Effector memory CD4-positive, alpha-beta T cell (primary cell): ENCODE data around the gene CAMK4.
A peak's percentile ranks its signal among the peaks of the same experiment; 100 is the strongest.

Source experiments
- DNase-seq, 3 donors: peaks; one replicate each; pipeline ENCODE4 v3.0.0-alpha.2; 2020
- H3K27ac ChIP-seq: 2 replicates; pipeline ENCODE4 v1.7.0; 2013; ENCODE audit warnings: mild to moderate bottlenecking, low read length, moderate library complexity; ENCODE audit not compliant: insufficient read depth, poor library complexity, severe bottlenecking
- H3K27me3 ChIP-seq: replicated peaks from 2 replicates; pipeline ENCODE4 v1.7.0; 2013; ENCODE audit warnings: mild to moderate bottlenecking, low read length; ENCODE audit not compliant: insufficient read depth, control insufficient read depth, poor library complexity, severe bottlenecking
- H3K36me3 ChIP-seq: 2 replicates; pipeline ENCODE4 v1.7.0; 2013; ENCODE audit warnings: mild to moderate bottlenecking, low read length, moderate library complexity; ENCODE audit not compliant: control insufficient read depth, insufficient read depth
- H3K4me1 ChIP-seq: 2 replicates; pipeline ENCODE4 v1.7.0; 2013; ENCODE audit warnings: low read length, mild to moderate bottlenecking; ENCODE audit not compliant: control insufficient read depth, insufficient read depth, poor library complexity, severe bottlenecking
- H3K4me3 ChIP-seq: 2 replicates; pipeline ENCODE4 v1.7.0; 2013; ENCODE audit warnings: low read length, low read depth, mild to moderate bottlenecking; ENCODE audit not compliant: insufficient read depth, poor library complexity, severe bottlenecking
- H3K9me3 ChIP-seq: 2 replicates; pipeline ENCODE4 v1.7.0; 2013; ENCODE audit warnings: mild to moderate bottlenecking, low read length, moderate library complexity; ENCODE audit not compliant: control insufficient read depth

Gene CAMK4

DNA sequence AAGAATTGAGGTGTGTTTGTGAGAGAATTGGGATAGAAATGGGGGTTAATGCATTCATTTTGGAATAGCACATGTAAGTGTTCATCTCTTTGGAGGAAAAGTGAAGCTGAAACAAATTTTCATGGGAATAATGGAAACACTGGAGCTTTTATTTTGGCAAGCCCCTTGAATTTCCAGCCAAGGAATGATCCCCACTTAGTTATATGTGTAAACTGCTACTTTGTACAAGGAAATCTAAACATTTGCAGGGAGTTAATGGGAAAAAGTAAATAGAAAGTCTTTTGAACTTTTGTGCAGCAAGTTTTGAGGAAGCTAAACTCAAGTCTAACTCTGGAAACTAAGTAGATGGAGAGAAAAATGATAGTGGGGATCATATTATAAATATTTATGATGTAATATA lies 44.1 kb downstream of the CAMK4 start:
- Histone ChIP-seq H3K27ac (no peak overlapping the region), H3K27me3 (no peaks in the 10 kb centered on the region), H3K4me1 (peaks cover 10% of the 10 kb centered on the region), H3K9me3 (no peaks in the 10 kb centered on the region), H3K36me3 (peaks cover 3% of the 10 kb centered on the region), H3K4me3 (no peak overlapping the region)
- no peak for DNase-seq

DNA sequence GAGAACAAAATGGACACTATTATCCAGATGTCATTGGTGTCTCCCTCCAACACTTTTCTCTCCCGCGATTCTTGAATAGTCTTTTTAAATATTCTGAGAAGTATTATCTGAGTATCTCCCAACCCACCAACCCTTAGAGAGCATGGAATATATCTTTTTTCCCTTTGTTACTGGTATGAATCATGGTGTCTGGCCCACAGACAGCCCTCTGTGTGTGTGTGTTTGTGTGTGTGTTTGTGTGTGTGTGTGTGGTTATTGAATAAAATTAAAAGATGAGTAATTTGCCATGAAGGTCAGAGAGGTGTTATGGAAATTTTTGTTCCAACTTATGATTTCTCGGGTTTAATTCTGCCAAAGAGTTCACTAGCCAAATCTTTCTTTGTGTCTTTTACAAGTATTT lies 47.7 kb downstream of the CAMK4 start:
- peaks cover 10% of the 10 kb centered on the region for H3K4me1 ChIP-seq
- no peak for DNase-seq
- H3K27ac ChIP-seq, result no peak overlapping the region
- no peaks in the 10 kb centered on the region for H3K9me3 ChIP-seq
- peaks cover 3% of the 10 kb centered on the region for H3K36me3 ChIP-seq
- H3K27me3 ChIP-seq, result no peaks in the 10 kb centered on the region
- no peak overlapping the region for H3K4me3 ChIP-seq

DNA sequence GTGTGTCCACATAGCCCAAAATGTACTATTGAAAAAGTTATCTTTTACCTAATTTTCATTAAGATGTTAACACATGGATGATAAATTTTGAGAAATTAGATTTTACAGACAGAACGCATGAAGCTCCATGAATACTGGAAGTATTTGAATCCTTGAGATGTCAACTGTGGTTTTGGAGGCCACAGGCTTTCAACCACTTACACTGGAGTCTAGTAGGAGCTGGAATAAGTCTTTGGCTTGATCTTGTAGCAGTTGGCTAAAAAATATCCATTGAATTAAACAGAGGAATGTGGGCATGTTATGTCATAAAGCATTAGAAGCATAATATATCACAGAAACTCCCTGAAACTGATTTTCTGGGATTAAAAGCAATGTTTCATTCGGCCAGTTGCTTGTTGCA lies 52.9 kb downstream of the CAMK4 start:
- no peaks in the 10 kb centered on the region for H3K36me3 ChIP-seq
- H3K4me1 ChIP-seq, result peaks cover 12% of the 10 kb centered on the region
- DNase-seq, result no peak
- no peak overlapping the region for H3K27ac ChIP-seq
- H3K4me3 ChIP-seq, result no peak overlapping the region
- no peaks in the 10 kb centered on the region for H3K9me3 ChIP-seq
- no peaks in the 10 kb centered on the region for H3K27me3 ChIP-seq

DNA sequence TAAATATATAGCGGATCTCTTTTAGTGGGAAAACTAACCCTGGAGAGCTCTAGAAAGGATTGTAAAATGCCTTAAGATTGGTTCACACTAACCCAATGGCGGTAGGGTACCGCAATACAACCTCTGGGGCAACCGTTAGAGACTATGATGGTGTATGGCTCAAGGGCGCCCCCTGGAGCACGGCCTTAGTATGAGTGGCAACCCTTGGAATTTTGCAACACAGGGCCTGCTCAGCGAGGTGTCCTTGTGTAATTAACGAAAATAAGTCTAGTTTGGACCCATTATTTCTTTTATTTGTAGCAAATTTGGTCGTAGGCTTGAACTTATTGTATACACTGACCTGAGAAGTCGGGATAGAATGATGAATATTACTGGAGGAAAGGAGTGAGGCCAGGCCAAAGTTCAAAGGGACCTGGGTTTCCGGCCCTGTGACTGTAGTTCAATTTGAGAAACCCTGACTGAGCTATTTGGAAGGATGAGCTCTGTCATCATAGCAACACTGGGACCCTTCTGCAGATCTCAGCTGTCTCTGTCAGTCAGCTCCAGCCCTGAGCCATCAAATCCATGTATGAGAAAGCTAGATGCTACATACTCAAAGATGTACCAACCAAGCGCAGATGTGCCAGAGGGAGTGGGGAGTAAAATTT lies 54.8 kb downstream of the CAMK4 start:
- no peak overlapping the region for H3K27ac ChIP-seq
- peak; percentile 70 to 82 (median 76) for DNase-seq
- no peaks in the 10 kb centered on the region for H3K36me3 ChIP-seq
- H3K9me3 ChIP-seq, result no peaks in the 10 kb centered on the region
- no peaks in the 10 kb centered on the region for H3K27me3 ChIP-seq
- peaks cover 8% of the 10 kb centered on the region for H3K4me1 ChIP-seq
- no peak overlapping the region for H3K4me3 ChIP-seq

DNA sequence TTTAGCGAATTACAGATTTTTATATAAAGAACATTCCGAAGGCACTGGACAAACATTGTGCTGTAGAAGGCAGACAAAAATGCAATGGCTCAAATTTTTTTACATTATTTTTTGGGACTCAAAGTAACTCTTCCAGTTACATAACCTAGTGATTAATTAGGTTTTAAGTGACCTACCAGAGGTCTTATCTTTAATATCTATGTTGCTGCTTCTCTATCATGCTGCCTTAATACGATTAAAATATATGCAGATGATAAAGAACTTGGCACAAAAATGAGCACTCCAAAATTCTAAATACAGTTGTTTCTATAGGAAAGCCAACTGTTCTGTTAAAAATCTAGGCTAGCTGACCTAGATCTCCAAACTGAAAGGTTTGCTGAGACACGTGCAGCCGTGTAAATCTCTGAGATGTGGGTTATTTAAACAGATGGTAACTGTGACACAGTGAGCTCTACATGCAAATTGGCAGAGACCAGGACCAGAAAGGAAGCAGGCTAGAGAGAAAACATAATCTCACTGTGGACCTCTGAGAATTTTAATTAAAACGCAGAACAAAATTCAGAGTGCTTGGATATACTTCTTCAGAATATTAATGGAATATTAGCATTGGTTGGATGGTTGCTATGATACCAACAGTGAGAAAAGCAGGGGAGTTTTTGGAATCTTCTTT lies 56.2 kb downstream of the CAMK4 start:
- H3K4me1 ChIP-seq, result peaks cover 8% of the 10 kb centered on the region
- H3K27me3 ChIP-seq, result no peaks in the 10 kb centered on the region
- H3K36me3 ChIP-seq, result no peaks in the 10 kb centered on the region
- H3K9me3 ChIP-seq, result no peaks in the 10 kb centered on the region
- DNase-seq, result no peak
- H3K4me3 ChIP-seq, result no peak overlapping the region
- H3K27ac ChIP-seq, result no peak overlapping the region

DNA sequence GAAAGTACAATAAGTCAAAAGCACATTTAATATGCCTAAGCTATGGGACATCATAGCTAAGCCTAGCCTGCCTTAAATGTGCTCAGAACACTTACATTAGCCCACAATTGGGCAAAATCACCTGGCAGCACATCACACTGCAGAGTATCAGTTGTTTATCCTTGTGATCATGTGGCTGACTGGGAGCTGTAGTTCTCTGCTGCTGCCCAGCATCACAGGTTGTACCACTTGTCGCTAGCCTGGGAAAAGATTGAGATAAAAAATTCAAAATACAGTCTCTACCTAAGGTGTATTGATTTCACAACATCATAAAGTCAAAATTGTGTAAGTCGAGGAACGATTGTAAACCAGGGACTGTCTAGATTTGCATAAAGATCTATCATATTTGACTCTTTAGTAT lies 58.6 kb downstream of the CAMK4 start:
- Histone ChIP-seq H3K27ac (no peak overlapping the region), H3K4me3 (no peak overlapping the region), H3K27me3 (no peaks in the 10 kb centered on the region), H3K9me3 (no peaks in the 10 kb centered on the region), H3K36me3 (no peaks in the 10 kb centered on the region), H3K4me1 (peaks cover 8% of the 10 kb centered on the region)
- DNase-seq, result no peak

DNA sequence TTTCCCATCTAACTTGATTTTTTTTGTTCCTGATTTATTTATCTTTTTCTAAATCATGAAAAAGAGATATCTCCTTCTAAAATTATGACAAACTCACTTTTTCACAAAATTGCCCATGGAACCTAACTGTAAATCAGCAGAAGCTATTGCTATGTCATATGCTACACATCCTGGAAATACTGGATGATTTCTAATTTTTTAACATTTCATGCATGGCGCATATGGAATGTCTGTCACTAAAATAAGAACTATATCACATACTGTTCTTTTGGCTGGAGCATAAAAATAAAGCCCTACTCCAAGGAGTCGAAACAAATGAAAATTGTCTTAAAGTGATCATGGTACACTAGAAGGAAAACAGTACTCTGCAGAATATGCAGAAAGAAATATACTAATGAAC lies 60.6 kb downstream of the CAMK4 start:
- peaks cover 3% of the 10 kb centered on the region for H3K36me3 ChIP-seq
- no peak for DNase-seq
- no peaks in the 10 kb centered on the region for H3K4me1 ChIP-seq
- no peaks in the 10 kb centered on the region for H3K9me3 ChIP-seq
- H3K27ac ChIP-seq, result no peak overlapping the region
- no peak overlapping the region for H3K4me3 ChIP-seq
- no peaks in the 10 kb centered on the region for H3K27me3 ChIP-seq

DNA sequence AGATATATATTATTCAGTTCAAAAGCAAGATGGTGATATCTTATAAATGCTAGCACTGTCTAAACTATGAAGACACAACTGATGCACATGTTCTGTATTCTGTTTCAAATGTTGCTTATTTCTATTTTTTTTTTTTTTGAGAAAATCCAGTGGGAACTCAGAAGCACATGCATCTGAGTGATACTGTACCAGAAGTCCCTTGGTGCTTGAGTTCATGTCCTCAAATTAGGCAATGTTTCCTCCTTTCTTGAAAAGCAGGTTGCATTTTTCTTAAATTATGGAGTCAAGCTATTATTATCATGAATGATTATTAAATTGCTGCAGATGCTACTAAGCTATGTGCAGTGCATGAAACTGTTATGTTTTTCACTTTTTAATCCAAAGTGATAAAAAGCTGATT lies 70.4 kb downstream of the CAMK4 start:
- Histone ChIP-seq H3K4me1 (no peaks in the 10 kb centered on the region), H3K9me3 (peaks cover 9% of the 10 kb centered on the region), H3K27ac (no peak overlapping the region), H3K4me3 (no peak overlapping the region), H3K27me3 (no peaks in the 10 kb centered on the region), H3K36me3 (peaks cover 16% of the 10 kb centered on the region)
- no peak for DNase-seq

DNA sequence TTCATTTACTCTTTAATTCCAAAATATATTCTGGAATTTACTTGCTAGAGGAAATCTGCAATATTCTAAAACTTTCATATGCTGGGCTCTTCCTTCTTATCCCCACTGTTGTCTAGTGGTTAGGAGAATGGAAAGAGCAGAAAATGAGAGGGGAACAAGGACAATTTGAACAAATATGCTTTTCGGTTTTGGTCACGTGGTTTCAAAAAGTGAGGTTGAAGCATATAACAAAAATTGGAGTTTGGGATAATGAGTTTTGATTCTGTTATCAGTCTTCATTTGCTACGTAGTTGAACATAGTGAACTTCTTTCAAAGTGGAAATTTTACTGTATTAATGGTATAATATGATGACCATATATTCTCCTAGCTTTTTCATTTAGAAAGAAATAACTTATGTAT lies 71.5 kb downstream of the CAMK4 start:
- Histone ChIP-seq H3K9me3 (peaks cover 9% of the 10 kb centered on the region), H3K27ac (no peak overlapping the region), H3K36me3 (peaks cover 10% of the 10 kb centered on the region), H3K4me1 (no peaks in the 10 kb centered on the region), H3K27me3 (no peaks in the 10 kb centered on the region), H3K4me3 (no peak overlapping the region)
- DNase-seq, result no peak

DNA sequence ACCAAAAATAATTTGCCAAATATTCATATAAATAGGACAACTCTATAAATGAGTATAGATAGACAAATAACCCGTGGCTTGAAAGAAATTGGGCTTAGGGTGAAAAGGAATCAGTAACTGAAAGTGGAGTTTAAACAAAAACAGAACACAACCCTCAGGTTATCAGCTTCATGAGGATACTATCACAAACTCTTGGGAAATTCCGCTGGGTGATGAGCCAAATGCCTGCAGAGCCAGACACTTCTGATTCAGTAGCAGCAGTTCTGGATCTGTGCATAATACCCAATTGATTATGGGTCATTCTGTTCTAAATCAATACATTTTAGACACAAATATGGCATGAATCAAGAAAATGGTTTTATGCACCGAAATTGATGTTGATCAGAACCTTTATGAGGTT lies 72.4 kb downstream of the CAMK4 start:
- Histone ChIP-seq H3K4me3 (no peak overlapping the region), H3K27ac (no peak overlapping the region), H3K36me3 (peaks cover 10% of the 10 kb centered on the region), H3K27me3 (no peaks in the 10 kb centered on the region), H3K4me1 (no peaks in the 10 kb centered on the region), H3K9me3 (peaks cover 9% of the 10 kb centered on the region)
- no peak for DNase-seq
